ENCODE measurements around the gene GTPBP4.

Gene GTPBP4

GRCh38 chr10:1054684-1055083, 66.5 kb downstream of the GTPBP4 start:
- H3K4me3 ChIP-seq (ENCODE audit: low read depth, low read length), result no peak overlapping the region
- H3K9ac ChIP-seq, result no peak overlapping the region
- H3K79me2 ChIP-seq, result peaks cover 33% of the 10 kb centered on the region
- H3K36me3 ChIP-seq (ENCODE audit: control insufficient read depth, insufficient read depth, low read length), result no peaks in the 10 kb centered on the region
- H3K27me3 ChIP-seq (ENCODE audit: control insufficient read depth, insufficient read depth, low read length), result no peaks in the 10 kb centered on the region
- no peak overlapping the region for H3K4me2 ChIP-seq (ENCODE audit: low read length)
- TF ChIP-seq CTCF (IDR thresholded peaks at IDR 0.05), result no peak
- H2AFZ ChIP-seq, result no peak overlapping the region
- H3K27ac ChIP-seq, result no peak overlapping the region
- H3K9me3 ChIP-seq (ENCODE audit: control insufficient read depth, low read length), result no peaks in the 10 kb centered on the region
- peaks cover 23% of the 10 kb centered on the region for H3K4me1 ChIP-seq

GRCh38 chr10:1056326-1057105, 68.3 kb downstream of the GTPBP4 start, which contains the start of gene WDR37:
Gene WDR37, plus strand, starts transcription at chr10:1056385. Its CDS starts 15,771 bp downstream, at chr10:1072156.
- H3K9me3 ChIP-seq (ENCODE audit: control insufficient read depth, low read length), result no peaks in the 10 kb centered on the region
- peak within 1 kb of the TSS; percentile 56 for H3K9ac ChIP-seq
- peak within 1 kb of the TSS; percentile 86 for H3K27ac ChIP-seq
- H3K79me2 ChIP-seq, result peaks cover 51% of the 10 kb centered on the region
- H3K27me3 ChIP-seq (ENCODE audit: control insufficient read depth, insufficient read depth, low read length), result no peaks in the 10 kb centered on the region
- H2AFZ ChIP-seq, result peak within 1 kb of the TSS; percentile 70
- no peaks in the 10 kb centered on the region for H3K36me3 ChIP-seq (ENCODE audit: control insufficient read depth, insufficient read depth, low read length)
- H3K4me3 ChIP-seq (ENCODE audit: low read depth, low read length), result peak within 1 kb of the TSS; percentile 85
- no peak for TF ChIP-seq CTCF (IDR thresholded peaks at IDR 0.05)
- peak within 1 kb of the TSS; percentile 82 for H3K4me2 ChIP-seq (ENCODE audit: low read length)
- H3K4me1 ChIP-seq, result peaks cover 23% of the 10 kb centered on the region

GRCh38 chr10:1057106-1057657, 68.9 kb downstream of the GTPBP4 start:
- Histone ChIP-seq H2AFZ (peak overlapping the region; percentile 70), H3K4me3 (ENCODE audit: low read depth, low read length) (peak overlapping the region; percentile 85), H3K36me3 (ENCODE audit: control insufficient read depth, insufficient read depth, low read length) (no peaks in the 10 kb centered on the region), H3K4me1 (peaks cover 23% of the 10 kb centered on the region), H3K9me3 (ENCODE audit: control insufficient read depth, low read length) (no peaks in the 10 kb centered on the region), H3K9ac (peak overlapping the region; percentile 56), H3K27ac (peak overlapping the region; percentile 86), H3K79me2 (peaks cover 56% of the 10 kb centered on the region), H3K4me2 (ENCODE audit: low read length) (peak overlapping the region; percentile 82), H3K27me3 (ENCODE audit: control insufficient read depth, insufficient read depth, low read length) (no peaks in the 10 kb centered on the region)
- TF ChIP-seq CTCF (IDR thresholded peaks at IDR 0.05), result no peak

GRCh38 chr10:1058017-1058416, 69.8 kb downstream of the GTPBP4 start:
- H3K4me3 ChIP-seq (ENCODE audit: low read depth, low read length), result no peak overlapping the region

More at GRCh38 chr10:1058017-1058416, 69.8 kb downstream of the GTPBP4 start:
- peaks cover 23% of the 10 kb centered on the region for H3K4me1 ChIP-seq
- H3K79me2 ChIP-seq, result peaks cover 56% of the 10 kb centered on the region
- H3K9me3 ChIP-seq (ENCODE audit: control insufficient read depth, low read length), result no peaks in the 10 kb centered on the region
- peak overlapping the region; percentile 82 for H3K4me2 ChIP-seq (ENCODE audit: low read length)
- no peak overlapping the region for H3K9ac ChIP-seq
- H2AFZ ChIP-seq, result no peak overlapping the region
- H3K27me3 ChIP-seq (ENCODE audit: control insufficient read depth, insufficient read depth, low read length), result no peaks in the 10 kb centered on the region
- H3K27ac ChIP-seq, result no peak overlapping the region
- TF ChIP-seq CTCF (IDR thresholded peaks at IDR 0.05), result no peak
- H3K36me3 ChIP-seq (ENCODE audit: control insufficient read depth, insufficient read depth, low read length), result no peaks in the 10 kb centered on the region

Measured in parathyroid adenoma (tissue), 2 donors.